Measurements from ENCODE around the gene ADAMTS17.

ADAMTS17 gene

GRCh38 chr15:99966815-99967214 is 375.0 kb downstream of the ADAMTS17 start:
- H3K9me3 ChIP-seq (ENCODE audit: insufficient read depth, low read depth, low read length), result no peaks in the 10 kb centered on the region
- H3K27ac ChIP-seq (ENCODE audit: low read length), result no peak overlapping the region
- H3K4me1 ChIP-seq (ENCODE audit: insufficient read depth, low read length), result no peaks in the 10 kb centered on the region
- no peaks in the 10 kb centered on the region for H3K27me3 ChIP-seq (ENCODE audit: insufficient read depth, low read length)
- H3K36me3 ChIP-seq (ENCODE audit: insufficient read depth, low read depth, low read length), result no peaks in the 10 kb centered on the region
- no peak overlapping the region for H3K9ac ChIP-seq (ENCODE audit: low read depth, low read length)
- no peak overlapping the region for H3K4me3 ChIP-seq (ENCODE audit: low read length)

- Histone ChIP-seq H3K9ac (ENCODE audit: low read depth, low read length) (no peak overlapping the region), H3K27ac (ENCODE audit: low read length) (no peak overlapping the region), H3K36me3 (ENCODE audit: insufficient read depth, low read depth, low read length) (no peaks in the 10 kb centered on the region), H3K4me3 (ENCODE audit: low read length) (no peak overlapping the region), H3K9me3 (ENCODE audit: insufficient read depth, low read depth, low read length) (no peaks in the 10 kb centered on the region), H3K27me3 (ENCODE audit: insufficient read depth, low read length) (no peaks in the 10 kb centered on the region), H3K4me1 (ENCODE audit: insufficient read depth, low read length) (no peaks in the 10 kb centered on the region)
Observed at GRCh38 chr15:99965376-99965775, 376.4 kb downstream of the ADAMTS17 start.

DNA sequence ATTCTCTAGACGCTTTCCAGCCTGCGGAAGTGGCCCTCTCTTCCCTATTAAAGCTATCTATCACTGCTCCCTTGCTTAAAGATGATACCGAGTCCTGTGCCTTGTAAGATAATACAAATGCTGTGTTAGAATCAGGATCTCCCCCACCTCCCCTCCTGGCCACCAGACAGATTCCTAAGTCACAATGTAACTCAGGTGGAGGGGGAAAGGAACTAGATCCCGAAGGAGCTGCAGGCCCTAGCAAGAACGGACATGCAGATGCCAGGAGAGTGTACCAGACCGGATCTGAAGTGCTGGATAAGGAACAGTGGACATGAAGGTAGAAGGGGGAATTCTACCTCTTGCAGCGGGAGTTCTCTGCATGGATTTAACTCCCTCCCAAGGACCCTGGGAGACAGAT is 377.8 kb downstream of the ADAMTS17 start:
- Histone ChIP-seq H3K4me1 (ENCODE audit: insufficient read depth, low read length) (no peaks in the 10 kb centered on the region), H3K9me3 (ENCODE audit: insufficient read depth, low read depth, low read length) (no peaks in the 10 kb centered on the region), H3K27ac (ENCODE audit: low read length) (no peak overlapping the region), H3K4me3 (ENCODE audit: low read length) (no peak overlapping the region), H3K36me3 (ENCODE audit: insufficient read depth, low read depth, low read length) (no peaks in the 10 kb centered on the region), H3K9ac (ENCODE audit: low read depth, low read length) (no peak overlapping the region), H3K27me3 (ENCODE audit: insufficient read depth, low read length) (no peaks in the 10 kb centered on the region)

DNA sequence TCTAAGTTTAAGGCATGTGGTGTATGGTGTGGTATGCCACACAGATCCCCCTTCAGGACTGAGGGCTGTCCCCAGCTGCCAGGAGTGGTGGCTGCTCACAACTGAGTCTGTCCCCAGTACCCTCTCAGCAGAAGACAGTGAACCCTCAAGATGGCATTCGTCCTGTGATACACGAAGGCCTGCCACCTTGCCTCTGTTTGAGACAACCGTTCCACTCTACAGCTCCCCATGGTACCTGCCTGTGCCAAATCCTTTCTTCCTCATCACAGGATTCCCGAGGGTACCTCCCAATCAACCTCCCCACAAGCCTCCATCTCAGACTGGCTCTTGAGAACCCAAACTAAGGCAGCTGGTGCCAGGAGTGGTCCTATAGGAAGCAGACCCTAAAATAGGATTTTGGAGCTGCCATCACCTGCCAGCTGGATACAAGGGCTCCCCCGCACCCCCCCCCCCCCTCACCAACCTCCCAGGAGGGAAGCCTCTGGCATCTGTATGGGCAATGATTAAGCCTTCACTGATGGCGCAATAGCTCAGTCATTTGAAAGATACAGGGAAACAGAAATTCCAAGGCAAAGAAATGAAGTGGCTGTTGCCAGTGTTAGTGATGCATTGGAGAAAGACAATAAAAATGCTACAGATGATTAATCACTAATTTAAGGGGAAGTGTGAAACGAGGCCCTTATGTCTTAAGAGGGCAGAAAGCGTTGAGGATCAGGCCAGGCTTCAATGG is 378.5 kb downstream of the ADAMTS17 start:
- Histone ChIP-seq H3K9me3 (ENCODE audit: insufficient read depth, low read depth, low read length) (no peaks in the 10 kb centered on the region), H3K36me3 (ENCODE audit: insufficient read depth, low read depth, low read length) (no peaks in the 10 kb centered on the region), H3K27me3 (ENCODE audit: insufficient read depth, low read length) (no peaks in the 10 kb centered on the region), H3K4me3 (ENCODE audit: low read length) (no peak overlapping the region), H3K9ac (ENCODE audit: low read depth, low read length) (no peak overlapping the region), H3K4me1 (ENCODE audit: insufficient read depth, low read length) (no peaks in the 10 kb centered on the region), H3K27ac (ENCODE audit: low read length) (no peak overlapping the region)

- Histone ChIP-seq H3K4me3 (ENCODE audit: low read length) (no peak overlapping the region), H3K27ac (ENCODE audit: low read length) (no peak overlapping the region), H3K36me3 (ENCODE audit: insufficient read depth, low read depth, low read length) (no peaks in the 10 kb centered on the region), H3K4me1 (ENCODE audit: insufficient read depth, low read length) (no peaks in the 10 kb centered on the region), H3K9ac (ENCODE audit: low read depth, low read length) (no peak overlapping the region), H3K9me3 (ENCODE audit: insufficient read depth, low read depth, low read length) (no peaks in the 10 kb centered on the region), H3K27me3 (ENCODE audit: insufficient read depth, low read length) (no peaks in the 10 kb centered on the region)
Observed at GRCh38 chr15:99962006-99962561, 379.7 kb downstream of the ADAMTS17 start.

GRCh38 chr15:99961011-99961441 is 380.7 kb downstream of the ADAMTS17 start:
- Histone ChIP-seq H3K27ac (ENCODE audit: low read length) (no peak overlapping the region), H3K9me3 (ENCODE audit: insufficient read depth, low read depth, low read length) (no peaks in the 10 kb centered on the region), H3K27me3 (ENCODE audit: insufficient read depth, low read length) (no peaks in the 10 kb centered on the region), H3K9ac (ENCODE audit: low read depth, low read length) (no peak overlapping the region), H3K36me3 (ENCODE audit: insufficient read depth, low read depth, low read length) (no peaks in the 10 kb centered on the region), H3K4me3 (ENCODE audit: low read length) (no peak overlapping the region), H3K4me1 (ENCODE audit: insufficient read depth, low read length) (no peaks in the 10 kb centered on the region)

DNA sequence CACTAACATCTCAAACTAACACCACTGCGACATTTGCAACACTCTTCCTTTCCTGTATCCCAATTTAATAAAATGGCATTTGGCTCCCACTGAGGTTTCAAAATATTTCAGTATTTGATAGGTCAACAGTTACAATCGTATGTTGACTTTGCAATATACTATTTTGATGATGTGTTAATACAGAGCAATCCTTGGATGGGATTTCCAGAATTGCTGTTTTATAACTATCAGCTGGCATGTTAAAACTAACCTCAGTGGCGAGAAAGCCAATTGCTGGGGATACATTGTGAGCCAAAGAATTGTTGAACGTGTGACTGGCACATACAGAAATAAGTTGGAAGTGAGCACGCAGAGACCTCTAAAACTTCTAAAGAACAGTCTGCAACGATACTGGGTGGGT is 382.4 kb downstream of the ADAMTS17 start:
- Histone ChIP-seq H3K4me1 (ENCODE audit: insufficient read depth, low read length) (no peaks in the 10 kb centered on the region), H3K9me3 (ENCODE audit: insufficient read depth, low read depth, low read length) (no peaks in the 10 kb centered on the region), H3K36me3 (ENCODE audit: insufficient read depth, low read depth, low read length) (no peaks in the 10 kb centered on the region), H3K27me3 (ENCODE audit: insufficient read depth, low read length) (no peaks in the 10 kb centered on the region), H3K9ac (ENCODE audit: low read depth, low read length) (no peak overlapping the region), H3K4me3 (ENCODE audit: low read length) (no peak overlapping the region), H3K27ac (ENCODE audit: low read length) (no peak overlapping the region)

DNA sequence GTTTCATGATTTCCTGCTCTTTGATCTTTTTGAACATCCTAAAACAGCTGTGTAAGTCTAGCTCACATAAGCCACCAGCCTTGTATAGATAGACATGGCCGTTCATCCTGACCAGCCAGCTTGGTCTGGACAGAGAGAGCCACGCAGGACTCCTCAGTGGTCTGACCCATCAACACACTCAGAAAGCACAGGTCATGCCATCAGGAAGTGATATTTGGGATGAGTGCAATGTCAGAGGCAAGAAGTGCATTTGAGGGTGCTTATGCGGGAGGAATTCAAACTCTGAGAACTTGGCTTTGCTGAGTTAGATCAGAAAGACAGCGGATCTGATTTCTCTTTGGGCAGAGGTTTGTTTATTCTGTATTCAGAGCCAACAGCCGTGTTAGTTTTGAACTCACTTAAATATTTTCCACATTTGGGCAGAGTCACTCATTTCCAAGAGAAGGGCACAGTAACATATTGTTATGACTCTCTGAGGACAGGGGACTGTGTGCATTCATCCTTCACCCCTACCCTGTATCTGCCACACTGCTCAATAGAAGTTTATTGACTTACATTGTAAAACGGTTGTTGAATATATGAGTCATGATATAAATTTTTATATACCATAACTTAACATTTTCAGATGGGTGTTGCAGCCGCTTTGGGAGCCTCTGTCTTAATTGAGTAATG is 383.2 kb downstream of the ADAMTS17 start:
- no peak overlapping the region for H3K9ac ChIP-seq (ENCODE audit: low read depth, low read length)
- no peaks in the 10 kb centered on the region for H3K4me1 ChIP-seq (ENCODE audit: insufficient read depth, low read length)
- no peak overlapping the region for H3K27ac ChIP-seq (ENCODE audit: low read length)
- no peak overlapping the region for H3K4me3 ChIP-seq (ENCODE audit: low read length)
- H3K27me3 ChIP-seq (ENCODE audit: insufficient read depth, low read length), result no peaks in the 10 kb centered on the region
- H3K9me3 ChIP-seq (ENCODE audit: insufficient read depth, low read depth, low read length), result no peaks in the 10 kb centered on the region
- H3K36me3 ChIP-seq (ENCODE audit: insufficient read depth, low read depth, low read length), result no peaks in the 10 kb centered on the region

GRCh38 chr15:99957642-99958013 is 384.1 kb downstream of the ADAMTS17 start:
- H3K9me3 ChIP-seq (ENCODE audit: insufficient read depth, low read depth, low read length), result no peaks in the 10 kb centered on the region
- H3K9ac ChIP-seq (ENCODE audit: low read depth, low read length), result no peak overlapping the region
- no peak overlapping the region for H3K4me3 ChIP-seq (ENCODE audit: low read length)
- no peaks in the 10 kb centered on the region for H3K27me3 ChIP-seq (ENCODE audit: insufficient read depth, low read length)
- no peaks in the 10 kb centered on the region for H3K36me3 ChIP-seq (ENCODE audit: insufficient read depth, low read depth, low read length)
- H3K27ac ChIP-seq (ENCODE audit: low read length), result no peak overlapping the region
- no peaks in the 10 kb centered on the region for H3K4me1 ChIP-seq (ENCODE audit: insufficient read depth, low read length)

- no peaks in the 10 kb centered on the region for H3K9me3 ChIP-seq (ENCODE audit: insufficient read depth, low read depth, low read length)
Observed at GRCh38 chr15:99956820-99957641, 384.7 kb downstream of the ADAMTS17 start.

GRCh38 chr15:99956022-99956775 is 385.6 kb downstream of the ADAMTS17 start:
- Histone ChIP-seq H3K27ac (ENCODE audit: low read length) (no peak overlapping the region), H3K9ac (ENCODE audit: low read depth, low read length) (no peak overlapping the region), H3K36me3 (ENCODE audit: insufficient read depth, low read depth, low read length) (no peaks in the 10 kb centered on the region), H3K4me1 (ENCODE audit: insufficient read depth, low read length) (no peaks in the 10 kb centered on the region), H3K9me3 (ENCODE audit: insufficient read depth, low read depth, low read length) (no peaks in the 10 kb centered on the region), H3K27me3 (ENCODE audit: insufficient read depth, low read length) (no peaks in the 10 kb centered on the region), H3K4me3 (ENCODE audit: low read length) (no peak overlapping the region)

More at GRCh38 chr15:99956820-99957641, 384.7 kb downstream of the ADAMTS17 start:
- Histone ChIP-seq H3K27ac (ENCODE audit: low read length) (no peak overlapping the region), H3K27me3 (ENCODE audit: insufficient read depth, low read length) (no peaks in the 10 kb centered on the region), H3K36me3 (ENCODE audit: insufficient read depth, low read depth, low read length) (no peaks in the 10 kb centered on the region), H3K9ac (ENCODE audit: low read depth, low read length) (no peak overlapping the region), H3K4me1 (ENCODE audit: insufficient read depth, low read length) (no peaks in the 10 kb centered on the region), H3K4me3 (ENCODE audit: low read length) (no peak overlapping the region)
